Panc1 (cell line): ENCODE data around the gene TMEM51. TPM values are rescaled to one million over a fixed set of nuclear protein-coding genes. Genes with fewer than 3 reads are reported as not detected.

ENCODE experiments used
- ATAC-seq: fragments of 200-7000 bp; cut with Tn5 transposase; 2 replicates; pipeline ENCODE4 v1.9.1; 2020; ENCODE audit warnings: mild to moderate bottlenecking, moderate library complexity
- BruUV-seq: library from RNA; stranded (reverse); fragments of 400-500 nt; replicated peaks from 2 replicates; lab custom pipeline; 2021; lab: Mats Ljungman, UMichigan
- CTCF ChIA-PET: fragments of 300-600 bp; sonication (Branson Sonifier 250); formaldehyde crosslinking; loops from one replicate; lab custom pipeline; 2022; ENCODE audit warnings: antibody characterized with exemption; lab: Charles Lee
- POLR2A ChIA-PET: fragments of 300-600 bp; sonication (Branson Sonifier 250); formaldehyde crosslinking; loops from one replicate; lab custom pipeline; 2022; ENCODE audit warnings: antibody characterized with exemption; lab: Charles Lee
- DNase-seq: peaks from one replicate; pipeline ENCODE4 v3.0.0-alpha.2; 2010; ENCODE audit warnings: low read depth, low spot score
- H3K27ac ChIP-seq: 2 replicates; pipeline ENCODE4 v1.5.1; 2011; ENCODE audit warnings: mild to moderate bottlenecking, low read length, inconsistent platforms
- H3K27me3 ChIP-seq: fragments of 200-500 bp; sonication (Bioruptor generic); 2 replicates; pipeline ENCODE4 v1.6.0; 2014; ENCODE audit warnings: low read length, inconsistent platforms; ENCODE audit not compliant: control insufficient read depth, insufficient read depth
- H3K36me3 ChIP-seq: fragments of 200-500 bp; sonication (Bioruptor generic); 2 replicates; pipeline ENCODE4 v1.5.1; 2014; ENCODE audit warnings: inconsistent platforms, mild to moderate bottlenecking, low read length, moderate library complexity; ENCODE audit not compliant: control insufficient read depth, insufficient read depth
- H3K4me1 ChIP-seq: 2 replicates; pipeline ENCODE4 v1.5.1; 2011; ENCODE audit warnings: inconsistent platforms, mild to moderate bottlenecking, low read length, moderate library complexity; ENCODE audit not compliant: control insufficient read depth, insufficient read depth
- H3K4me3 ChIP-seq, 2 experiments: 2 replicates each; pipeline ENCODE4 v1.5.1; 2011 to 2012; ENCODE audit warnings: low read depth in 2 of 2, low read length in 2 of 2, mild to moderate bottlenecking in 2 of 2, inconsistent platforms in 1 of 2, moderate library complexity in 1 of 2
- H3K9me3 ChIP-seq: fragments of 200-500 bp; sonication (Bioruptor generic); 2 replicates; pipeline ENCODE4 v1.5.1; 2014; ENCODE audit warnings: low read depth, mild to moderate bottlenecking, inconsistent platforms, low read length, moderate library complexity; ENCODE audit not compliant: control insufficient read depth, insufficient read depth
- CTCF ChIP-seq: fragments of 450-650 bp; IDR thresholded peaks from 2 replicates; pipeline ENCODE4 v1.5.1; 2017; ENCODE audit warnings: mild to moderate bottlenecking
- POLR2AphosphoS5 ChIP-seq: IDR thresholded peaks from 2 replicates; pipeline ENCODE4 v1.6.1; 2012; ENCODE audit warnings: mild to moderate bottlenecking, low read depth, low read length, moderate library complexity
- REST ChIP-seq, 2 experiments: IDR thresholded peaks; 2 replicates each; pipeline ENCODE4 v1.6.1; 2011 to 2012; ENCODE audit warnings: low read depth in 2 of 2, control low read depth in 1 of 2, low read length in 1 of 2, mild to moderate bottlenecking in 1 of 2, moderate library complexity in 1 of 2; ENCODE audit not compliant: insufficient read depth in 1 of 2
- SIN3A ChIP-seq: IDR thresholded peaks from 2 replicates; pipeline ENCODE4 v1.6.1; 2012; ENCODE audit warnings: low read depth, mild to moderate bottlenecking, low read length, moderate library complexity, borderline replicate concordance; ENCODE audit not compliant: insufficient read depth
- TCF7L2 ChIP-seq: IDR thresholded peaks from 2 replicates; pipeline ENCODE4 v1.6.1; 2011; ENCODE audit warnings: mild to moderate bottlenecking, low read depth, low read length, inconsistent platforms
- in situ Hi-C: cut with HindIII; loops from 2 replicates; pipeline ENCODE4 v1.10.0; 2016; ENCODE audit warnings: low sequenced_read_pairs, low pct_unique_long_range_greater_than_20kb
- intact Hi-C: fragments of 100-400 bp; cut with micrococcal nuclease; formaldehyde crosslinking; loops from one replicate; pipeline ENCODE4 v1.10.0; 2022; ENCODE audit not compliant: unreplicated experiment
- total RNA-seq: library from RNA; stranded (reverse); gene quantifications from one replicate; pipeline ENCODE4 v1.2.1, GENCODE V29; 2021; ENCODE audit not compliant: unreplicated experiment

Gene TMEM51
- total RNA-seq, 1 experiment from 2014 or later, result 25.8 TPM

- Histone ChIP-seq H3K27me3 (no peaks in the 10 kb centered on the region), H3K27ac (peak overlapping the region; percentile 51), H3K9me3 (no peaks in the 10 kb centered on the region), H3K36me3 (no peaks in the 10 kb centered on the region), H3K4me1 (peaks cover 51% of the 10 kb centered on the region), H3K4me3 (no peak overlapping the region)
- TF ChIP-seq CTCF, result no peak
- no peak for TF ChIP-seq SIN3A
- no peak for TF ChIP-seq POLR2AphosphoS5
- TF ChIP-seq TCF7L2, result no peak
- TF ChIP-seq REST (IDR thresholded peaks at IDR 0.05; ENCODE audit: insufficient read depth in 1 of 2, low read depth in 2 of 2, low read length in 1 of 2), result no peak
- intact Hi-C loops, result no loop called here
- ChIA-PET CTCF (no interaction called here), POLR2A (no interaction called here)
- no peak for DNase-seq
- in situ Hi-C loops, result no loop called here
- ATAC-seq, result no peak; the same call in 1 of the 2 replicates
- BruUV-seq, result no TSS peak
Measured at GRCh38 chr1:15180189-15180588, 26.6 kb downstream of the TMEM51 start.

- CTCF ChIA-PET, result no interaction called here
- Histone ChIP-seq H3K4me1 (peaks cover 51% of the 10 kb centered on the region), H3K4me3 (no peak overlapping the region), H3K27me3 (no peaks in the 10 kb centered on the region), H3K27ac (no peak overlapping the region), H3K9me3 (no peaks in the 10 kb centered on the region), H3K36me3 (no peaks in the 10 kb centered on the region)
- no peak for DNase-seq
- intact Hi-C loops (no loop called here), in situ Hi-C loops (no loop called here)
- BruUV-seq, result no TSS peak
- TF ChIP-seq SIN3A, result no peak
- TF ChIP-seq TCF7L2, result no peak
- no peak for TF ChIP-seq REST (IDR thresholded peaks at IDR 0.05; ENCODE audit: insufficient read depth in 1 of 2, low read depth in 2 of 2, low read length in 1 of 2)
- no peak for TF ChIP-seq CTCF
- no peak for TF ChIP-seq POLR2AphosphoS5
- POLR2A ChIA-PET, result no interaction called here
- ATAC-seq, result no peak
Measured at GRCh38 chr1:15180945-15181523, 27.5 kb downstream of the TMEM51 start.
